ENCODE results near the gene KIRREL2. TPM values are rescaled to one million over a fixed set of nuclear protein-coding genes. Genes with fewer than 3 reads are reported as not detected.

Gene KIRREL2
- total and polyA plus RNA-seq, 2 experiments from 2014 or later, result 3.6 to 9.9 TPM

GRCh38 chr19:35848486-35848885, 8.2 kb upstream of the KIRREL2 start:
- DNase-seq (ENCODE audit: low spot score) (no peak), ATAC-seq (no peak)
- H3K4me3 ChIP-seq, result no peak overlapping the region
- no peaks in the 10 kb centered on the region for H3K36me3 ChIP-seq (ENCODE audit: insufficient read depth)
- H3K4me1 ChIP-seq (ENCODE audit: insufficient read depth), result peaks cover 23% of the 10 kb centered on the region
- 0 out of 2 replicates have a peak, but pooled peaks cover 3% of the 10 kb centered on the region for H3F3A ChIP-seq (replicated peaks; ENCODE audit: low read depth)
- Mint-ChIP-seq H3K4me1 (peaks cover 30% of the 10 kb centered on the region), H3K27ac (no peak overlapping the region), H3K9me3 (peaks cover 3% of the 10 kb centered on the region; the same call in 1 of the 3 replicates), H3K36me3 (ENCODE audit: low read depth) (no peaks in the 10 kb centered on the region; the same call in 2 of the 3 replicates), H3K4me3 (no peak overlapping the region), H3K27me3 (ENCODE audit: insufficient read depth, low read depth, poor library complexity) (peaks cover 52% of the 10 kb centered on the region)
- H2AFZ ChIP-seq, result no peak overlapping the region
- no peaks in the 10 kb centered on the region for H3K79me2 ChIP-seq (replicated peaks; ENCODE audit: insufficient read depth)
- no peak overlapping the region for H3K4me2 ChIP-seq
- H4K20me1 ChIP-seq (replicated peaks; ENCODE audit: insufficient read depth), result peaks cover 2% of the 10 kb centered on the region; the same call in 1 of the 2 replicates
- H3K27me3 ChIP-seq (ENCODE audit: insufficient read depth), result peaks cover 22% of the 10 kb centered on the region
- no peak overlapping the region for H3K27ac ChIP-seq (ENCODE audit: low read depth)
- no peak for TF ChIP-seq CREB1 (CRISPR knock-in tag; IDR thresholded peaks at IDR 0.05; ENCODE audit: low read depth)
- no peak for TF ChIP-seq JUNB (IDR thresholded peaks at IDR 0.05; ENCODE audit: unreplicated experiment)
- no peak for TF ChIP-seq EZH2 (IDR thresholded peaks at IDR 0.05; ENCODE audit: low read depth, unreplicated experiment)
- TF ChIP-seq ZNF114 (CRISPR knock-in tag; IDR thresholded peaks at IDR 0.05), result no peak
- no peak for TF ChIP-seq CTCF (conservative IDR thresholded peaks at IDR 0.05; ENCODE audit: low read depth in 2 of 2)
- no peak for TF ChIP-seq ETS1 (IDR thresholded peaks at IDR 0.05)
- TF ChIP-seq ZNF462 (CRISPR knock-in tag; IDR thresholded peaks at IDR 0.05), result no peak
- TF ChIP-seq EZH2phosphoT487 (IDR thresholded peaks at IDR 0.05; ENCODE audit: unreplicated experiment), result no peak
- TF ChIP-seq STAT1 (IDR thresholded peaks at IDR 0.05; ENCODE audit: unreplicated experiment), result no peak
- TF ChIP-seq POLR2AphosphoS5 (IDR thresholded peaks at IDR 0.05; ENCODE audit: low read depth), result no peak
- peaks cover under 1% of the 10 kb centered on the region; the same call in 1 of the 2 replicates for H3K9me2 ChIP-seq (ENCODE audit: insufficient read depth)
